CD4-positive, alpha-beta T cell treated with Interferon alpha-2 for 1 hour (primary cell): Measurements from ENCODE around the gene PACRG.

Experiments used
- DNase-seq, 2 donors: peaks; one replicate each; pipeline ENCODE4 v3.0.0-alpha.2; 2020 to 2022

PACRG gene

GRCh38 chr6:163324326-163324687 lies 596.5 kb downstream of the PACRG start:
- no peak for DNase-seq

GRCh38 chr6:163324688-163325389 lies 597.1 kb downstream of the PACRG start:
- DNase-seq, result no peak

- no peak for DNase-seq
Observed at GRCh38 chr6:163325390-163325784, 597.6 kb downstream of the PACRG start.

- no peak for DNase-seq
Observed at GRCh38 chr6:163327165-163327880, 599.5 kb downstream of the PACRG start.

GRCh38 chr6:163327921-163328320 lies 600.1 kb downstream of the PACRG start:
- no peak for DNase-seq

- DNase-seq, result no peak
Observed at GRCh38 chr6:163328411-163328810, 600.6 kb downstream of the PACRG start.

GRCh38 chr6:163329991-163330390 lies 602.2 kb downstream of the PACRG start:
- DNase-seq, result no peak

- DNase-seq, result no peak
Observed at GRCh38 chr6:163331245-163331644, 603.5 kb downstream of the PACRG start.

GRCh38 chr6:163332575-163332974 lies 604.8 kb downstream of the PACRG start:
- no peak for DNase-seq

- no peak for DNase-seq
Observed at GRCh38 chr6:163333038-163333437, 605.3 kb downstream of the PACRG start.

GRCh38 chr6:163333701-163334663 lies 606.2 kb downstream of the PACRG start:
- DNase-seq, result no peak

- DNase-seq, result no peak
Observed at GRCh38 chr6:163335056-163335455, 607.3 kb downstream of the PACRG start.

- DNase-seq, result no peak
Observed at GRCh38 chr6:163335671-163336545, 608.1 kb downstream of the PACRG start.

GRCh38 chr6:163336961-163337360 lies 609.2 kb downstream of the PACRG start:
- DNase-seq, result no peak

GRCh38 chr6:163337958-163338357 lies 610.2 kb downstream of the PACRG start:
- DNase-seq, result no peak

- DNase-seq, result no peak
Observed at GRCh38 chr6:163338671-163339405, 611.1 kb downstream of the PACRG start.

- DNase-seq, result no peak
Observed at GRCh38 chr6:163339466-163339865, 611.7 kb downstream of the PACRG start.

GRCh38 chr6:163340201-163340887 lies 612.6 kb downstream of the PACRG start:
- DNase-seq, result no peak

GRCh38 chr6:163341224-163342061 lies 613.7 kb downstream of the PACRG start:
- DNase-seq, result no peak
